C4-2B (cell line): Measurements from ENCODE around the gene HBP1.

Experiments
- H3K27ac ChIP-seq: fragments of 450-650 bp; 2 replicates; pipeline ENCODE4 v1.5.1; 2017
- ZFX ChIP-seq: fragments of 450-650 bp; IDR thresholded peaks from 2 replicates; pipeline ENCODE4 v1.6.1; 2017
- TF ChIP-seq, protein P1 (sequence below): fragments of 450-650 bp; conservative IDR thresholded peaks from 2 replicates; pipeline ENCODE4 v1.5.1; 2017; ENCODE audit warnings: mild to moderate bottlenecking

Gene HBP1

DNA sequence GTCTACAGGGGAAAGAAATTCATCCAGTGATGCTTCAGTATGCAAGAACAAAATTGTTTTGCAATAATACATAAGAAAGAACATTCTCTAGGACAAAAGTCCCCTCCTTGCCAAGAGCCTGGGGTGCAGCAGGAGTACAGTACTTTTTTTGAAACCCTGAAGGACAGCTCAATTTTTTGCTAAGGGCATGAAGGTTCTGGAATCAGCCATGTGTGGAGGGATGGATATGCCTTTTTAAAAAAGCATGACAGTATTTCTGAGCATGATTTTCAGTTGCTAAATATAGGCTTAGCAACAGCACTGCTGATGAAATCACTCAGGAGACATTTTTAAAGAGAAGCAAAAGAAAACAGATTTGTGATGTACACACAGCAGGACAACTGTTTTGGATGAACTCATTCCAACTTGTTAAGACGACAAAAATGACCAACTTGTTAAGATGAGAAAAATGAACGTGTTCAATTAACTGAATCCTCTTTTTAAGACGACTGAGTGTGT, 39.3 kb downstream of the HBP1 start:
- H3K27ac ChIP-seq: no peak overlapping the region
- TF ChIP-seq, protein P1, sequence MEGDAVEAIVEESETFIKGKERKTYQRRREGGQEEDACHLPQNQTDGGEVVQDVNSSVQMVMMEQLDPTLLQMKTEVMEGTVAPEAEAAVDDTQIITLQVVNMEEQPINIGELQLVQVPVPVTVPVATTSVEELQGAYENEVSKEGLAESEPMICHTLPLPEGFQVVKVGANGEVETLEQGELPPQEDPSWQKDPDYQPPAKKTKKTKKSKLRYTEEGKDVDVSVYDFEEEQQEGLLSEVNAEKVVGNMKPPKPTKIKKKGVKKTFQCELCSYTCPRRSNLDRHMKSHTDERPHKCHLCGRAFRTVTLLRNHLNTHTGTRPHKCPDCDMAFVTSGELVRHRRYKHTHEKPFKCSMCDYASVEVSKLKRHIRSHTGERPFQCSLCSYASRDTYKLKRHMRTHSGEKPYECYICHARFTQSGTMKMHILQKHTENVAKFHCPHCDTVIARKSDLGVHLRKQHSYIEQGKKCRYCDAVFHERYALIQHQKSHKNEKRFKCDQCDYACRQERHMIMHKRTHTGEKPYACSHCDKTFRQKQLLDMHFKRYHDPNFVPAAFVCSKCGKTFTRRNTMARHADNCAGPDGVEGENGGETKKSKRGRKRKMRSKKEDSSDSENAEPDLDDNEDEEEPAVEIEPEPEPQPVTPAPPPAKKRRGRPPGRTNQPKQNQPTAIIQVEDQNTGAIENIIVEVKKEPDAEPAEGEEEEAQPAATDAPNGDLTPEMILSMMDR: no peak
- TF ChIP-seq ZFX: no peak

DNA sequence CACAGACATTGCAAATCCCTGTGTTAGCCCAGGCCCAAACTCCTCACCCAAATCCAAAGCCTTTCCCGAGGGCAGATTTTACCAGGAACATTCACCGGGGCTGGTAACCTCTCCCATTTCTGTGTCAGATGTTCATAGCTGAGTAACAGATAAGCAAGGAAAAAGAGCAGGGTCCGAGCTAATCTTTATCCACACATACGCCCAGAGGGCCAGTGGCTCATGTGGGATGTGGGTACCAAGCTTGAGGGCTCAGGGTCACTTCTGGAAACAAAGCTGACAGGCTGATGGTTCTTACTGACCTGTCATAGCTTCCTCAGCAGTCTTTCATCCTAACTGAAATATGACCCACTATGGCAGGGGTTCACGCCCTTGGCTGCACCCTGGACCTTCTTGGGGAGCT, 39.8 kb downstream of the HBP1 start:
- TF ChIP-seq, protein P1: no peak
- TF ChIP-seq ZFX: no peak
- no peak overlapping the region for H3K27ac ChIP-seq

DNA sequence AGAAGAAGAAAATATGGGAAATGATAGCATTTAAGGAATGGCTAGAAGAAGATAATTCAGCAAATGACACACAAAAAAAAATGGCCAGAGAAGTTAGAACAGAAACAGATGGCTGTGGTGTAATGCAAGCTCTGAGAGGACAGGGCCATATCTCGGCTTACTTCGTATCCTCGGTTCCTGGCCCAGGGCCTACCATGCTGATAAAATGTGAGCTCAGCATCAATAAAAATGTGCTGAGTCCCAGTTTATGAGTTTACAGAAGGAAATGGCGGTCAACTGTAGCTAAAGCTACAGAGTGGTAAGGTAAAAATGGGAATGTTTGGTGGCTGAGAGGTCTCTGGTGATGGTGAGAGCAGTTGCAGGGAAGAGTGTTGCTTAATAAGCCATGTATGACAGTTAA, 40.8 kb downstream of the HBP1 start:
- TF ChIP-seq, protein P1: no peak
- TF ChIP-seq ZFX: no peak
- H3K27ac ChIP-seq: peak overlapping the region; percentile 28

DNA sequence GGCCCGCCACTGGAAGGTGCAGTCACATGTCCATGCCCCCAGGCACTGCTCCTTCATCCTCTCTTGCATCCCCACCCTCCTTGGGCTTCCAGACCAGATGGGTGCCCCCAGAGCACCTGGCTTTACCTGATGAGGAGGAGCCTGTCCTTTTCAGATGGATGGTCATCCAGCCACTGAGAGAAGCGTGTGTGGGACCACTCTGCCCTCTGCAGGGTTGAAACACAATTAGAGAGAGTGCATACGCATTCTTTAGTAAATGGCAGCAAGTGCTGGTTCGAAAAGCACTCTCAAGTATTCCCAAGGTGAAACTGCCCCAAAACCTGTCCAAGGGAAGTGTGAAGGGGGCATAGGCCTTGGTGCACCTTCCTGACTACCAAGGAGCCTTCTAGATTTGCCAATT, 41.6 kb downstream of the HBP1 start:
- peak overlapping the region; percentile 28 for H3K27ac ChIP-seq

DNA sequence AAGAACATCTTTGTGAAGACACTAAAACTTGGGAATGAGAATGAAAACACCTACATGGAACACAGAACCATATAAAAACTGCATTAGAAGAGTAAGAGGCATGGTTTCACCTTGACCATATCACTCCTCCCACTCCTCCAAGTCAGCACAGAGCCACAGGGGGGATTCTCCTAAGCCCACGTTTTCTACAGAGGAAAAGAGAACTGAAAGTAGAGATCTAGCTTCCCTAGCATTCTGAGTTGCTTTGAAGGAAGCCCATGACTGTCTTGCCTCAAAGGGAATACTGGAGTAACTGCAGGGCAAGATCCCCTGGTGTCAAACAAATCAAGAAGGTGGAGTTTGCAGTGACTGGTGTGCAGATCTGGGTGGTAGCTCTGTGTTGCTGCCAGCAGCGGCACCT, 43.9 kb downstream of the HBP1 start:
- no peak for TF ChIP-seq ZFX
- TF ChIP-seq, protein P1: no peak
- H3K27ac ChIP-seq: no peak overlapping the region

More for the DNA sequence above, 41.6 kb downstream of the HBP1 start:
- no peak for TF ChIP-seq ZFX
- TF ChIP-seq, protein P1: no peak

DNA sequence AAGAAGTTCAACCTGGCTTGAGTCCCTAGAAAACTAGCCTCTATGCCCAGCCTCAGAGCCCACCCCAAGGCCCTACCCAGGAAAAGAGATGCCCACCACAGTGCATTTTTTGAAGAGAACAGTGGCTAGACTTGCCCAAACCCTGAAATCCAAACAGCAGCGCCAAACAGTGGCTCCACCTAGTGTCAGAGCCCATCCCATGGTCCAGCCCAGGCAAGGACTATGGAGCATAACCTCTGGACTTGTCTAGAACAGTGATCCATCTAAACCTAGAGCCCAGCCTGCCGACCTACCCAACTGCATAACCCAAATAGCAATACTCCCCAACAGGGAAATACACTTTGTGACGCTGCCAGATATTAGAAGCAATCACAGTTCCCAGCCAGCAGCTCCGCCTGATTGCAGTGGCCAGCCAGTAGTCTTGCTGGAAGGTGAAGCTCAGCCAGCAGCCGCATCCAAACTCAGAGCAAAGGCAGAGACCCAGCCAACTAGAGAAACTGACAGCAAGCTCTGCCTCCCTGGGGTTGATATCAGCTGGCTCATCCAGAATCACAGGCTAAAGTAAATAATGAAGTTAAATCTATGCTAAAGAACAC, 44.5 kb downstream of the HBP1 start:
- TF ChIP-seq, protein P1: 0 out of 2 replicates have a peak, but pooled peaks have one; percentile 1
- TF ChIP-seq ZFX: no peak
- no peak overlapping the region for H3K27ac ChIP-seq

DNA sequence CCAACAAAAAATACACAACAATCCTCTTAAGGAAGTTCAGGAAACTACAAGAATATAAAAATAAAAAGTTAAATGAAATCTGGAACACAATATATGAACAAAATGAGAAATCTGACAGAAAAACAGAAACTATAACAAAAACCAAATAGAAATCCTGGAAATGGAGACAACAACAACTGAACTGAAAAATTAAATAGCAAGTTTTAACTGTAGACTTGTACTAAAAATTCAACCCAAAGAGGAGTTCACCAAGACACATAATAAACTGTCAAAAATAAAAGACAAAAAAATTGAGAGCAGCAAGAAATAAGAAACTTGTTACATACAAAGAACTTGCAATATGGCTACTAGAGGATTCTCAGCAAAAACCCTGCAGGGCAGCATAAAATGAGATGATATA, 45.1 kb downstream of the HBP1 start:
- H3K27ac ChIP-seq: no peak overlapping the region

More for the DNA sequence above, 45.1 kb downstream of the HBP1 start:
- TF ChIP-seq ZFX: no peak
- TF ChIP-seq, protein P1: no peak
